ENCODE data around the gene POGLUT2.

The POGLUT2 gene
- long read RNA-seq, donor 1, transcript KDELC1-201 (10 exons, 2,060 nt): major isoform, 13 of 13 reads
- long read RNA-seq, donor 1, partial matches to known transcripts: 0 of 13 reads
- long read RNA-seq, donor 1, other reads (novel, unspliced or antisense): 0 of 13 reads
- long read RNA-seq, donor 2, partial matches to known transcripts: 0 of 4 reads
- long read RNA-seq, donor 2, other reads (novel, unspliced or antisense): 0 of 4 reads
- long read RNA-seq, donor 3, transcript KDELC1-201 (10 exons, 2,060 nt): major isoform, 5 of 5 reads
- long read RNA-seq, donor 3, partial matches to known transcripts: 0 of 5 reads
- long read RNA-seq, donor 3, other reads (novel, unspliced or antisense): 0 of 5 reads
- long read RNA-seq, donor 4, transcript KDELC1-201 (10 exons, 2,060 nt): major isoform, 5 of 5 reads
- long read RNA-seq, donor 4, partial matches to known transcripts: 0 of 5 reads
- long read RNA-seq, donor 4, other reads (novel, unspliced or antisense): 0 of 5 reads
- long read RNA-seq, donor 5, partial matches to known transcripts: 0 of 4 reads
- long read RNA-seq, donor 5, other reads (novel, unspliced or antisense): 0 of 4 reads
- long read RNA-seq, donor 6, partial matches to known transcripts: 0 of 4 reads
- long read RNA-seq, donor 6, other reads (novel, unspliced or antisense): 0 of 4 reads
- long read RNA-seq, donor 7, transcript KDELC1-201 (10 exons, 2,060 nt): major isoform, 13 of 13 reads
- long read RNA-seq, donor 7, partial matches to known transcripts: 0 of 13 reads
- long read RNA-seq, donor 7, other reads (novel, unspliced or antisense): 0 of 13 reads
- long read RNA-seq, donor 8, transcript KDELC1-201 (10 exons, 2,060 nt): major isoform, 18 of 23 reads
- long read RNA-seq, donor 8, partial matches to known transcripts: 5 of 23 reads
- long read RNA-seq, donor 8, other reads (novel, unspliced or antisense): 0 of 23 reads

GRCh38 chr13:102798581-102799425 lies at the start of gene POGLUT2, which contains the start of gene BIVM:
POGLUT2 (minus strand) TSS chr13:102798976; CDS start chr13:102798670, 306 bp downstream.
BIVM (plus strand) TSS chr13:102799119; CDS start chr13:102807268, 8,149 bp downstream.
- peak; percentile 90 for DNase-seq

- peak; percentile 35 for DNase-seq
Measured at GRCh38 chr13:102847272-102848234, 48.8 kb upstream of the POGLUT2 start.

- peak; percentile 50 for DNase-seq
Measured at GRCh38 chr13:102846261-102847015, 47.7 kb upstream of the POGLUT2 start.

- DNase-seq: peak; percentile 96
Measured at GRCh38 chr13:102845630-102846260, 47.0 kb upstream of the POGLUT2 start, which contains the start of gene ERCC5. ERCC5 (plus strand) TSS chr13:102846032; CDS start chr13:102846267, 235 bp downstream.

- no peak for DNase-seq
Measured at GRCh38 chr13:102845289-102845629, 46.5 kb upstream of the POGLUT2 start.

GRCh38 chr13:102839462-102839861 lies 40.7 kb upstream of the POGLUT2 start:
- no peak for DNase-seq

GRCh38 chr13:102838982-102839381 lies 40.2 kb upstream of the POGLUT2 start:
- no peak for DNase-seq

- no peak for DNase-seq
Measured at GRCh38 chr13:102838273-102838672, 39.5 kb upstream of the POGLUT2 start.

- no peak for DNase-seq
Measured at GRCh38 chr13:102836471-102836870, 37.7 kb upstream of the POGLUT2 start.

- no peak for DNase-seq
Measured at GRCh38 chr13:102830646-102831045, 31.9 kb upstream of the POGLUT2 start.

GRCh38 chr13:102825921-102826706 lies 27.3 kb upstream of the POGLUT2 start:
- DNase-seq: no peak

GRCh38 chr13:102825400-102825799 lies 26.6 kb upstream of the POGLUT2 start:
- no peak for DNase-seq

GRCh38 chr13:102817907-102818306 lies 19.1 kb upstream of the POGLUT2 start:
- DNase-seq: no peak

GRCh38 chr13:102817241-102817640 lies 18.5 kb upstream of the POGLUT2 start:
- DNase-seq: no peak

GRCh38 chr13:102816708-102817107 lies 17.9 kb upstream of the POGLUT2 start:
- no peak for DNase-seq

- no peak for DNase-seq
Measured at GRCh38 chr13:102815788-102816187, 17.0 kb upstream of the POGLUT2 start.

- no peak for DNase-seq
Measured at GRCh38 chr13:102814793-102815192, 16.0 kb upstream of the POGLUT2 start.

GRCh38 chr13:102814025-102814607 lies 15.3 kb upstream of the POGLUT2 start:
- no peak for DNase-seq

Measured in right kidney (tissue), 9 donors.